GM12875 (cell line): ENCODE measurements around the gene ATP6V1F.
"Not testable (repeated sequence)": the region's sequence is repeated elsewhere in the genome, so short reads cannot be mapped to it uniquely, and the experiment has no call there.

Experiments
- H3K4me3 ChIP-seq: one replicate; pipeline ENCODE4 v1.5.1; 2011; ENCODE audit warnings: low read depth, low read length, control low read depth
- CTCF ChIP-seq: IDR thresholded peaks from 2 replicates; pipeline ENCODE4 v1.5.1; 2011; ENCODE audit warnings: low read depth, mild to moderate bottlenecking, control low read depth, inconsistent platforms, low read length, moderate library complexity, borderline replicate concordance; ENCODE audit not compliant: insufficient read depth

ATP6V1F gene

GRCh38 chr7:128908750-128909624 lies 46.3 kb downstream of the ATP6V1F start:
- no peak overlapping the region for H3K4me3 ChIP-seq
- TF ChIP-seq CTCF = no peak

GRCh38 chr7:128909625-128910568 lies 47.2 kb downstream of the ATP6V1F start:
- TF ChIP-seq CTCF = no peak
- H3K4me3 ChIP-seq = no peak overlapping the region

GRCh38 chr7:128910569-128910945 lies 47.9 kb downstream of the ATP6V1F start, which contains the start of gene KCP:
KCP (minus strand) TSS chr7:128910709; CDS start chr7:128910676, 33 bp downstream.
- TF ChIP-seq CTCF = no peak
- H3K4me3 ChIP-seq = no peak within 1 kb of the TSS

- H3K4me3 ChIP-seq = no peak overlapping the region
- TF ChIP-seq CTCF = no peak
Measured at GRCh38 chr7:128911423-128912031, 48.9 kb downstream of the ATP6V1F start.

- H3K4me3 ChIP-seq = no peak overlapping the region
Measured at GRCh38 chr7:128912281-128912680, 49.6 kb downstream of the ATP6V1F start.

GRCh38 chr7:128912709-128913495 lies 50.2 kb downstream of the ATP6V1F start:
- H3K4me3 ChIP-seq = not testable (repeated sequence)

More at GRCh38 chr7:128912281-128912680, 49.6 kb downstream of the ATP6V1F start:
- no peak for TF ChIP-seq CTCF
